Measurements from ENCODE around the gene HCN1. TPM values are rescaled to one million over a fixed set of nuclear protein-coding genes. Genes with fewer than 3 reads are reported as not detected.

Gene HCN1
- total RNA-seq, 1 donor from 2014 or later = 0.59 TPM

DNA sequence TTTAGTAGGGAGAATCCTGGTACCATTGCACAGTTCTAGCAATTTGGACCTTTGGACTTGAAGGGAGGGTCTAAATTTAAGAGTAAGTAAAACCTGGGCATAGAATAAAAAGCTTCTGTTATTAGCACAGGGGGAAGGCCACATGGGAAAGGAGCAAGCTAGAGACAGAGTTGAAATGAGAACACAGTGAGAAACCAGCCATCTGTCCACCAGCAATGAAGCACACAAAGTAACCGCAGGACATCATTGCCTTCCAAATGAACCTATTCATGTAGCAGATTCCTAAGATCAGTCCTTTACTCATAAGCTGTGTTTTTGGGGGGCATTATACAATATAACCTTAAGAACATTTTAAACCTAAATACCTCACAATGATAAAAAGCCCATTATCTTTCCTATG lies 407.4 kb downstream of the HCN1 start:
- DNase-seq = no peak

DNA sequence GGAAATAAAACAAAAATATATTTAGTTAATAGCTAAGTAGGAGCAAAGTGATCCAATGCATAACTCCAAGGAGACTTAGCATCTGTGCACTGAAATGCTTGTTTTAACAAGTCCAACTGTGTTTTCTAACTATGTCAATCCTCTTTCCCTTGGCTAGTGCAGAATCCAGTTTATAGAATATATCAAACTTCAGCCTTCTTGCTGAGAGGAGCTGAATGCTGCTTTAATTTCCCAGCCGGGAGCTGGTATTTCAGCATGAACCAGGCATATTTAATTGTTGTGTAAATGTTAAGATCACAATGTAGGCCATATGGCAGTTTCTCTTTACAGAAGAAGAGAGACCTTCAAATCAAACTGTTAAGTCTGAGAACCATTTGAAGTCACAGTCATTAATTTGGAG lies 411.7 kb downstream of the HCN1 start:
- DNase-seq = no peak

DNA sequence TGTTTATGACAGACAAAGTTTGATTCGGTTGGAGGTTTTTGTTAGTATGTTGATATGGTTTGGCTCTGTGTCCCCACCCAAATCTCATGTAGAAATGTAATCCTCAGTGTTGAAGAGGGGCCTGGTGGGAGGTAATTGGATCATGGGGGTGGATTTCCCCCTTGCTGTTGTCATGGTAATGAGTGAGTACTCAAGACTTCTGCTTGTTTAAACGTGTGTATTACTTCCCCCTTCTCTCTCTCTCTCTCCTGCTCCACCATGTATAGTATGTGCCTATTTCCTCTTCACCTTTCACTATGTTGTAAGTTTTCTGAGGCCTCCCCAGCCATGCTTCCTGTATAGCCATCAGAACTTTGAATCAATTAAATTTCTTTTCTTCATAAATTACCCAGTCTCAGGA lies 415.1 kb downstream of the HCN1 start:
- DNase-seq = no peak

DNA sequence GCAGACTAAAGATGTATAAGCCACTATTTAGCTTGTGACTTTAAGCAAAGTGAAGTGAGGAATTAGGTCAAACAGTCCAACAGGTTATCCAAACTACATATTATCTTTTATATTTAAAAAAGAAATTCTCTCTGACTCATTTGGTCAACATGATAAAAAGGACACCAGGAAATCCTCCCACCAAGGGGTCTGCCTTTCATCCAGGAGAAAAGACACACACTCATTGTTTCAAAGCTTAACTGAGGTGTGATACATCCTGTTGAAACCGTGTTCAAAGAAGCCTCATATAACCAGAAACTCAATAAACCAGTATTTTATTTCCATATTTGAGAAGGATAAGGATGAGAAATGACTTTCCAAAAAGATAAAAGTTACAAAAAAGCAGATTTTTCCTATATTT lies 417.1 kb downstream of the HCN1 start:
- DNase-seq = no peak

DNA sequence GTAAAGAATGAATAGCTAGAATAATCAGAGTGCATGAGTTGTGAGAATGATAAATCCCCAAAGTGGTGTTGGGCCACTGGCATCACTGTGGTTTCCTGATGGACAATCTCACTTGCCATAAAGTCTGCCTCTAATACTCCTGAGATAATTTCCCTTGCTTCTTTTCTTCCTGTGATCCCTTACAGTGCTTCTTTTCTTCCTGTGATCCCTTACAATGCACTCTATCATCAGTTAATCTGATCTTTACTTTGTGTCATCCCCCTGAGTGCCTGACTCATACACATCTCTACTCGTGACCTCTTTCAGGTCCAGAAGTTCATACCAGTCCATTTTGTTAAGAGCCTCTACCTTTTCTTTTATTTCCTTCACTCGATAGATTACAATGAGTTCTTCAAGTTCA lies 418.3 kb downstream of the HCN1 start:
- DNase-seq = no peak

DNA sequence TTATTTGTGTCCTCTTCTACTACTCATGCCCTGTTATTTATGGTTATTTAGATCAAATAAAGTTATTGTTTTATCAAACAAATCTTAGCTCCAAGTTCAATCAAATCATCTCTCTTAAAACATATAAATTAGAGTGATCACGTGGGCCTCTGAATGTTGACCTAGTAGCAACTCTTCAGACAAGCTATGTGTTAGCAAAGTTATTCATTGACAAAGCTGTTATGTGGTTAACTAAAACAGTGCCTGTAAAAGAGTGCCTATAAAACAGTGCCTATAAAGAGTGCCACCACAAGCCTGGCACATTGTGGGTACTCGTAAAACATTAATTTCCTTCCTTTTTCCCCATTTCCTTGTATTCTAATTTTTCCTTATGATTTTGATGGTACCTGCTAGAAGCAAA lies 421.9 kb downstream of the HCN1 start:
- no peak for DNase-seq

DNA sequence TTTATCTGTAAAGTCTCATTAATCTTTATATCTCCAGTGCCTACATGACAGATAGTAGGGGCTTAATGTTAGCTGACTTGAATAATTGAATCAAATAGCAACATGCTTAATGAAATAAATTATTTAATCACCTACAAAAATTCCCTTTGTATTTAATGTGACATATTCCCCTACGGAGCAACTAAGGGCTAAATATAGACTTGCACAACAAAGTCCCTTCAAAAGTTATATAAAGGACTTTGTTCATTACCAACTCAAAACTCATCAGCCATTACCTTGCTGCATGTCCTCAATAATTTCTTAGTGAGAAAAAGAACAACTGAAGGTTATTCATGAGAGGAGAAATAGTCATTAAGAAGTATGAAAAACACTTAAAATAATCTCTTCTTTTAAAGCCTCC lies 424.6 kb downstream of the HCN1 start:
- no peak for DNase-seq

DNA sequence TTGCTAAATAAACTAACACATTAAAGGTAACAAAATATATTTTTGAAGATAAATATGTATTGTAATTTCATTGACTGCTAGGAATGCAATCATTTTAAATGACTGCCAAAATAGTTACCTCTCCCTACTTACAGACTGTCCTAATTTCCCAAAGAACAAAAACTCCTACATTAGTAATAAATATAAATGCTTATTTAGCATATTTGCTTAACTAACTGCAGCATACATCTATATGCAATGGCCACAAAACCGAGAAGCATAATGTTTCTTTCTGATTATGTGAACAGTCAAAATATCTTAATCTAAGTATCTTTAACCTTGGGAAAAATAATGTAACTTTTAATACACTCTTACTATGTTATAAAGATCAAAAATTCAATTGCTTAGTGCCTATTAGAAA lies 431.7 kb downstream of the HCN1 start:
- no peak for DNase-seq

DNA sequence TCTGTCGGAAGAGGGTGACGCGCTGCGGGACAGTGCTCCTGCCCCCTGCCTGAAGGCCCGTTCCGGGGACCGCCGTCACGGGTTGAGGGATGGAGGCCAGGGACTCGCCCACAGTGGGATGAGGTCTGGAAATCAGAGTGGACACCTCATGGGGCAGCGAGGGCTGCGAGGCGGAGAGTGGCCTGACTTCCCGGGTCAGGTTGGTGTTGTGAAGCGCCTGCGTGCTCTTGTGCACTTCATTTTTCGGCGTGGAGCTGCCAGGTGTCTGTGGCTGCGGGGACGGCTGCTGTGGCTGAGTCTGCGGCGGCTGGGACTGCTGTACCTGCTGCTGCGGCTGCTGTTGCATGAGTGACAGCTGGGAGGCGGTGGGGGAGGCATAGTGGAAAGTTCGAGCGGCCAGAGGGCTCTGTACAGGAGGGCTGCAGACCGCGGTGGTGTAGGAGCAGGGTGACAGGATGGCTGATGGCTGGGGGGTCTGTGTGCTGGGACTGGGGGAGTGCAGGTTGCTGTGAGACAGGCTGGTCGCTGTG lies 434.1 kb downstream of the HCN1 start:
- no peak for DNase-seq

DNA sequence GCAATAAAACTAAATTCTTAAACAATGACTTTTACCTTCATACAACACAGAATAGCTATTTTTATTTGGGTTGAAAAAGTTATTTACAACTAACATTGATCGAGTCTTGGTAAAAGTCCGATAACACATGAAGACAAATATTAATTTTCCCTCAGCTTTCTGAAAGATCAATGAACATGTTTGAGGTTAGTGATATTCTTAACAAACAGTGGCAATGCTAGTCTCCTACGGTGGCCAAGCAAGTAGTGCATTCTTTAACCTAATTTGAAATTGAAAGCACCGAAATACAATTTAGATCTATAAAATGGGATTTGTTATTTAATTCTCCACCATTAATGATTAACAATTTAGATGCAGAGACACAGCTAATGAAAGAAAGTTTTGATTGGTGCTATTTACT lies 435.1 kb downstream of the HCN1 start:
- DNase-seq = no peak

DNA sequence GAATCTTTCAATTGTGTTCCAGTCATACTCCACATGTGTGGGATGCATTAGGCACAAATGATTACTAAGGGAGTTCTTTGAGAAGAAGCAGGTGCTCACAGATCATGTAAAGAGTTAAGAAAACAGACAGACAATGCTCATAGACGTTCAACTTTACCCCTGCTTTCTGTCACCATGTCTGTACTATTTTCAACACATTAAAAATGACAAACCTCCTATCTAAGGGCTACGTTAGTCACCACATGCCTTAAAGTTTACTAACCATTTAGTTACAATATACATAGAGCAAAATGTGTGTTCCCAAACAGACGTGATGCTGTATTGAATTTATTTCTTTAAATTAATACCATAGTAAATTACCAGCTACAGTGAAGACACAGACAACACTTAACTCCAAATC lies 435.9 kb downstream of the HCN1 start:
- DNase-seq = no peak

DNA sequence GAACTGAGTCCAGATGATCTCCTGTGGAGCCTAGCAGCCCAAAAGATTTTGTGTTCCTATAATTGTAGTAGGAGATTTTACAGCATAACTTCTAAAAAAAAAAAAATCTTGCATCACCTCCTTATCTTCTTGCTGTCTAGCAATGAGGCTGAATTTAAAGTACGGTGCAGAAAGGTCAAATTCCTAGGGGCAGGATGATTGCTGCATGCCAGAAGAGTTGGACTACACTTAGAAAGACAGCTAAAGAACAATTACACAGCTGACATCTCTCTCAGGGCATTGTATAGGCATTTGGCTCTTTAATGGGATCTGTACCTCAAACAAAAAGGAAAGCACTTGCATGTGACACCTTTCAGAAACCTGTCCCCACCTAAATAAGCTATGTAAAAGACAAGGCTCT lies 443.2 kb downstream of the HCN1 start:
- DNase-seq = no peak

DNA sequence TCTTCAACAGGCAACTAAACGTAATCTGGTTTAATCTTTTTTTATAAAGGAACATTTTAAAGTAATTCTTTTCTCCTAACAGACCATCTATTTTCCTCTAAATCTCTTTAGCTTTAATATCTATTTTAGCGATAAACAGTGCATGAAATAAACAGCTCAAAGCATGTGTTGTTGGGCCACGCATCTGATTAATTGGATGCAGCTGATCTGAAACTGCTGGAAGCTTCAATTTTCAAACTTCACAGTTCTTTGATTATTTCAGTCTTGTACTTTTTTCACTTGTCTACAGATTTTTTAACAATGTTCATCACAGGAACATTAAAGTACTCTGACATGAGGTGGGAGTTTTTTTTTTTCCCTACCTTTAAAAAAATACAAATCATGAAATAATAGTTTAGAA lies 443.6 kb downstream of the HCN1 start:
- DNase-seq = no peak

DNA sequence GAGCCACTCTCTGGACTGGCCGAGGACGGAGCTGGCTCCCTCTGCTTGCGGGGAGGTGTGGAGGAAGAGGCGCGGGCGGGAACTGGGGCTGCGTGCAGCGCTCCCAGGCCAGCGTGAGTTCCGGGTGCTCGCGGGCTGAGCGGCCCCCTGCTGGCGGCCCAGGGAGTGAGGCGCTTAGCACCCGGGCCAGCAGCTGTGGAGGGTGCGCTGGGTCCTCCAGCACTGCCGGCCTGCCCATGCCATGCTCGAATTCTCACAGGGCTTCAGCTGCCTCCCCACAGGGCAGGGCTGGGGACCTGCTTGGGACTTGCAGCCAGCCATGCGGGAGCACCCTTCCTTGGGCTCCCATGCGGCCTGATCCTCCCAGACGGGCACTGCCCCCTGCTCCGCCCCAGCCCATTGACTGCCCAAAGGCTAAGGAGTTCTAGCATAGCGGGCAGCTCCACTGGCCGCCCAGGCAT lies 470.6 kb downstream of the HCN1 start:
- DNase-seq = no peak

DNA sequence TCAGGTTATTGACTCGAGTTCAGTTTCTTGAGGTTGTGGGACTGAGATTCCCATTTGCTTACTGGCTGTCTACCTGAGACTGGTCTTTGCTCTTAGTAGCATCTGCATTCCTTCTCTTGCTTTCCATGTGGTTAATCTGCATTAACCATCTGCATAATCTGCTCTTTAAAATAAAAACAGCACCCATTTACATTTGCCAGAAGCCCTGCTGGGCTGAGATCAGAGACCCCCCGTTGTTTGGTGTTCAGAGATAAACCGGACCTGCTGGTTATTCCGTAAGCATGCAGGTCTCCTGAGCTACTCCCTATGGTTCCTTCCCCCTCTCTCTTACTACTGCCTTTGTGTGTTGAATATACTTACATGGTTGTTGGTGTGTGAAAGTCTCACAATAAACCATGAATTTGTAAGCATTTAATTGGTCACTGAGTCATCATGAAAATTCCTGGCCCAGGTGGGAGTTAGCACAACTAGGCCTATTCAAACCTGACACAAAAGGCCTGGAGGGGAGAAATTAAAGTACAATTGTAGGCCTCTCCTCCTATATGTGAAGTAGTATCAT lies 490.7 kb downstream of the HCN1 start:
- no peak for DNase-seq
